Stomach (tissue), 4 donors: ENCODE data around the gene PRTG.

Source experiments
- EP300 ChIP-seq: sonication (generic); formaldehyde crosslinking; IDR thresholded peaks from one replicate; pipeline ENCODE4 v1.6.1; 2017; ENCODE audit warnings: antibody characterized with exemption
- TF ChIP-seq, protein P1 (sequence below), 7 experiments: fragments of 450-650 bp in 4 of 7; fragments of 200-600 bp in 3 of 7; sonication (generic) in 3 of 7; IDR thresholded peaks; one replicate each; pipeline ENCODE4 v1.5.1; 2016 to 2019; ENCODE audit warnings: antibody characterized with exemption in 7 of 7, control low read depth in 2 of 7, mild to moderate bottlenecking in 1 of 7

DNA sequence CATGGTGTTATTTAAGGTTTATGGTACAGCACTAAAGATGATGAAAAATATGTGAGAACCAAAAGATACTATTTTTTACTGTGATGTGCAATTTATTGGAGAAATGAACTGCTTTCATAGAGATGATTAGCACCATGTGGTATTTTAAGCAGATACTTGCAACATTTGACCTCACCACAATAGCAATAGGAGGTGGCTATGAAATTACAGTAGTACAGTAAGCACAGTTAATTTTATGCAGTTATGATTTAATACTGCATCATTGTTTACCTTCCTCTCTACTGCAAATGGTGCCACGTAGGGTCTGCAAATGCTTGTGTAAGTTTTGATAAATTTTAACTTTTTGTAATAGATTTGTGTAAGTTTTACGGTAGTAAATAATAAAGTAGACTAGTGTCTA lies 168.9 kb downstream of the PRTG start:
- TF ChIP-seq, protein P1, sequence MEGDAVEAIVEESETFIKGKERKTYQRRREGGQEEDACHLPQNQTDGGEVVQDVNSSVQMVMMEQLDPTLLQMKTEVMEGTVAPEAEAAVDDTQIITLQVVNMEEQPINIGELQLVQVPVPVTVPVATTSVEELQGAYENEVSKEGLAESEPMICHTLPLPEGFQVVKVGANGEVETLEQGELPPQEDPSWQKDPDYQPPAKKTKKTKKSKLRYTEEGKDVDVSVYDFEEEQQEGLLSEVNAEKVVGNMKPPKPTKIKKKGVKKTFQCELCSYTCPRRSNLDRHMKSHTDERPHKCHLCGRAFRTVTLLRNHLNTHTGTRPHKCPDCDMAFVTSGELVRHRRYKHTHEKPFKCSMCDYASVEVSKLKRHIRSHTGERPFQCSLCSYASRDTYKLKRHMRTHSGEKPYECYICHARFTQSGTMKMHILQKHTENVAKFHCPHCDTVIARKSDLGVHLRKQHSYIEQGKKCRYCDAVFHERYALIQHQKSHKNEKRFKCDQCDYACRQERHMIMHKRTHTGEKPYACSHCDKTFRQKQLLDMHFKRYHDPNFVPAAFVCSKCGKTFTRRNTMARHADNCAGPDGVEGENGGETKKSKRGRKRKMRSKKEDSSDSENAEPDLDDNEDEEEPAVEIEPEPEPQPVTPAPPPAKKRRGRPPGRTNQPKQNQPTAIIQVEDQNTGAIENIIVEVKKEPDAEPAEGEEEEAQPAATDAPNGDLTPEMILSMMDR (IDR thresholded peaks at IDR 0.05) = no peak
- no peak for TF ChIP-seq EP300
